GM23248 (cell line): ENCODE data around the gene ENPP5. TPM values are rescaled to one million over a fixed set of nuclear protein-coding genes. Genes with fewer than 3 reads are reported as not detected.
A peak's percentile ranks its signal among the peaks of the same experiment; 100 is the strongest.
"Not testable (repeated sequence)": the region's sequence is repeated elsewhere in the genome, so short reads cannot be mapped to it uniquely, and the experiment has no call there.

Source experiments
- DNase-seq: peaks from one replicate; pipeline ENCODE4 v3.0.0-alpha.2; 2015
- H2AFZ ChIP-seq: fragments of 200-600 bp; sonication (generic); 2 replicates; pipeline ENCODE4 v1.6.1; 2016; ENCODE audit warnings: antibody characterized with exemption
- H3F3A ChIP-seq: fragments of 200-600 bp; sonication (generic); 2 replicates; pipeline ENCODE4 v1.6.1; 2016; ENCODE audit warnings: mild to moderate bottlenecking, antibody characterized with exemption, mixed run types; ENCODE audit not compliant: insufficient read depth
- H3K27ac ChIP-seq: fragments of 200-600 bp; sonication (generic); 2 replicates; pipeline ENCODE4 v1.5.1; 2016; ENCODE audit warnings: mild to moderate bottlenecking
- H3K27me3 ChIP-seq: fragments of 200-600 bp; sonication (generic); replicated peaks from 2 replicates; pipeline ENCODE4 v1.6.1; 2016; ENCODE audit warnings: mild to moderate bottlenecking; ENCODE audit not compliant: insufficient read depth
- H3K36me3 ChIP-seq: fragments of 200-600 bp; sonication (generic); 2 replicates; pipeline ENCODE4 v1.6.1; 2016; ENCODE audit warnings: low read depth, mild to moderate bottlenecking
- H3K4me1 ChIP-seq: fragments of 200-600 bp; sonication (generic); 2 replicates; pipeline ENCODE4 v1.6.1; 2016; ENCODE audit warnings: mild to moderate bottlenecking; ENCODE audit not compliant: insufficient read depth
- H3K4me2 ChIP-seq: fragments of 200-600 bp; sonication (generic); one replicate; pipeline ENCODE4 v1.6.1; 2016; ENCODE audit warnings: mild to moderate bottlenecking; ENCODE audit not compliant: unreplicated experiment
- H3K4me3 ChIP-seq: fragments of 200-600 bp; sonication (generic); 2 replicates; pipeline ENCODE4 v1.5.1; 2016; ENCODE audit warnings: mild to moderate bottlenecking
- H3K79me2 ChIP-seq: fragments of 200-600 bp; sonication (generic); 2 replicates; pipeline ENCODE4 v1.6.1; 2016; ENCODE audit warnings: mild to moderate bottlenecking; ENCODE audit not compliant: insufficient read depth
- H3K9ac ChIP-seq: fragments of 200-600 bp; sonication (generic); 2 replicates; pipeline ENCODE4 v1.6.1; 2016; ENCODE audit warnings: mild to moderate bottlenecking
- H3K9me2 ChIP-seq: fragments of 200-600 bp; sonication (generic); 2 replicates; pipeline ENCODE4 v1.6.1; 2016; ENCODE audit warnings: mixed run types, mild to moderate bottlenecking, moderate library complexity; ENCODE audit not compliant: insufficient read depth
- H3K9me3 ChIP-seq: fragments of 200-600 bp; sonication (generic); one replicate; pipeline ENCODE4 v1.6.1; 2017; ENCODE audit warnings: low read depth
- H4K20me1 ChIP-seq: fragments of 200-600 bp; sonication (generic); 2 replicates; pipeline ENCODE4 v1.6.0; 2016; ENCODE audit not compliant: insufficient read depth
- EZH2 ChIP-seq: fragments of 200-600 bp; sonication (generic); IDR thresholded peaks from 2 replicates; pipeline ENCODE4 v1.6.1; 2018; ENCODE audit warnings: antibody characterized with exemption, mild to moderate bottlenecking; ENCODE audit not compliant: insufficient read depth, poor library complexity, severe bottlenecking
- EZH2phosphoT487 ChIP-seq: fragments of 200-600 bp; sonication (generic); IDR thresholded peaks from 2 replicates; pipeline ENCODE4 v1.6.1; 2018; ENCODE audit warnings: antibody characterized with exemption, moderate library complexity, mild to moderate bottlenecking, low read depth; ENCODE audit not compliant: insufficient read depth
- WGBS, 2 experiments: methylation state at CpG; one replicate each; pipeline ENCODE4 v1.1.6; 2015 to 2017; ENCODE audit warnings: low lambda C conversion rate in 2 of 2, low coverage in 1 of 2; ENCODE audit errors: missing lambda C conversion rate in 2 of 2; 5-methylcytosine and 5-hydroxymethylcytosine counted together
- in situ Hi-C: fragments of 300-500 bp; cut with MboI; formaldehyde crosslinking; loops from 2 replicates; pipeline ENCODE4 v1.15.0; 2020
- polyA plus RNA-seq: library from polyadenylated mRNA; unstranded; fragments of >200 nt; fragmentation: Nextera tagmentation; extraction: Ambion mirVana; gene quantifications from 2 replicates; pipeline ENCODE4 v1.2.1, GENCODE V29; 2016
- total RNA-seq: library from RNA; depleted of rRNA; stranded (reverse); fragments of >200 nt; shearing (Covaris generic); gene quantifications from 2 replicates; pipeline ENCODE4 v1.2.3, GENCODE V29; 2014

ENPP5 gene
- total and polyA plus RNA-seq, 2 experiments from 2014 or later: 0.24 TPM; not detected in 1

GRCh38 chr6:46134216-46134615, 36.6 kb downstream of the ENPP5 start:
- WGBS, 2 experiments: 58 to 63% methylated on average over 2 of the region's 2 CpGs
- Histone ChIP-seq H3K27me3 (no peaks in the 10 kb centered on the region; the same call in 1 of the 2 replicates), H3K4me2 (no peak overlapping the region), H3F3A (no peaks in the 10 kb centered on the region), H3K36me3 (no peaks in the 10 kb centered on the region), H3K79me2 (no peaks in the 10 kb centered on the region), H3K9ac (no peak overlapping the region), H4K20me1 (no peaks in the 10 kb centered on the region), H3K4me1 (no peaks in the 10 kb centered on the region), H3K4me3 (no peak overlapping the region), H3K9me2 (no peaks in the 10 kb centered on the region), H3K27ac (no peak overlapping the region), H3K9me3 (no peaks in the 10 kb centered on the region), H2AFZ (no peak overlapping the region)
- TF ChIP-seq EZH2 (no peak), EZH2phosphoT487 (no peak)
- DNase-seq: no peak
- in situ Hi-C loops: no loop called here

GRCh38 chr6:46131291-46131690, 39.5 kb downstream of the ENPP5 start:
- H3K27ac ChIP-seq, in situ Hi-C loops, H2AFZ ChIP-seq, H3K9ac ChIP-seq, H3K4me3 ChIP-seq, H3K9me2 ChIP-seq, H3K36me3 ChIP-seq, H3K79me2 ChIP-seq, H3K4me1 ChIP-seq, H3K9me3 ChIP-seq, H4K20me1 ChIP-seq, H3F3A ChIP-seq, H3K4me2 ChIP-seq, DNase-seq: not testable (repeated sequence)
- WGBS, 2 experiments: 96 to 100% methylated on average over 1 of the region's 1 CpG
- peaks cover 26% of the 10 kb centered on the region for H3K27me3 ChIP-seq

- Histone ChIP-seq H3K4me2 (no peak overlapping the region), H3F3A (no peaks in the 10 kb centered on the region), H3K9me3 (no peaks in the 10 kb centered on the region), H3K9ac (no peak overlapping the region), H3K4me1 (no peaks in the 10 kb centered on the region), H3K27ac (no peak overlapping the region), H4K20me1 (no peaks in the 10 kb centered on the region), H3K79me2 (no peaks in the 10 kb centered on the region), H3K4me3 (peak overlapping the region; percentile 67; the same call in 1 of the 2 replicates), H3K36me3 (no peaks in the 10 kb centered on the region), H3K9me2 (no peaks in the 10 kb centered on the region), H2AFZ (0 out of 2 replicates have a peak overlapping the region, but pooled peaks have one; percentile 79), H3K27me3 (peaks cover 31% of the 10 kb centered on the region)
- in situ Hi-C loops: no loop called here
- TF ChIP-seq EZH2phosphoT487: no peak
- TF ChIP-seq EZH2: no peak
- peak; percentile 3 for DNase-seq
- 29 to 34% methylated on average over 4 of the region's 4 CpGs for WGBS, 2 experiments
Measured at GRCh38 chr6:46130666-46131065, 40.1 kb downstream of the ENPP5 start.

GRCh38 chr6:46129629-46130511, 40.9 kb downstream of the ENPP5 start, which contains the start of gene ENPP4:
Gene ENPP4, plus strand, starts transcription at chr6:46129989. Its CDS starts 9,595 bp downstream, at chr6:46139584.
- Histone ChIP-seq H3K9me3 (no peaks in the 10 kb centered on the region), H4K20me1 (no peaks in the 10 kb centered on the region), H3K36me3 (no peaks in the 10 kb centered on the region), H3F3A (no peaks in the 10 kb centered on the region), H2AFZ (peak within 1 kb of the TSS; percentile 79), H3K4me3 (peak within 1 kb of the TSS; percentile 67), H3K4me1 (no peaks in the 10 kb centered on the region), H3K4me2 (peak within 1 kb of the TSS; percentile 47), H3K27ac (no peak within 1 kb of the TSS), H3K27me3 (peaks cover 31% of the 10 kb centered on the region), H3K79me2 (no peaks in the 10 kb centered on the region), H3K9me2 (no peaks in the 10 kb centered on the region), H3K9ac (0 out of 2 replicates have a peak within 1 kb of the TSS, but pooled peaks have one; percentile 9)
- in situ Hi-C loops: no loop called here
- peak; percentile 80 for DNase-seq
- WGBS, 2 experiments: 1 to 3% methylated on average over 50 to 57 of the region's 61 CpGs
- TF ChIP-seq EZH2phosphoT487: no peak
- TF ChIP-seq EZH2: no peak
